GM23338 (cell line): ENCODE data around the gene SLC22A3. TPM values are rescaled to one million over a fixed set of nuclear protein-coding genes. Genes with fewer than 3 reads are reported as not detected.

Experiments
- ATAC-seq: fragments of 200-7000 bp; cut with Tn5 transposase; 3 replicates; pipeline ENCODE4 v1.9.1; 2020
- DNase-seq: peaks from one replicate; pipeline ENCODE4 v3.0.0-alpha.2; 2015; ENCODE audit warnings: low spot score
- H2AFZ ChIP-seq: fragments of 200-600 bp; sonication (generic); 2 replicates; pipeline ENCODE4 v1.8.0; 2016; ENCODE audit warnings: antibody characterized with exemption, mild to moderate bottlenecking, moderate library complexity
- H3F3A ChIP-seq: fragments of 200-600 bp; sonication (generic); replicated peaks from 2 replicates; pipeline ENCODE4 v1.8.0; 2017; ENCODE audit warnings: antibody characterized with exemption, mixed run types, low read depth
- H3K27ac ChIP-seq: fragments of 200-600 bp; sonication (generic); 2 replicates; pipeline ENCODE4 v1.6.1; 2016; ENCODE audit warnings: low read depth
- H3K27me3 ChIP-seq: fragments of 200-600 bp; sonication (generic); 2 replicates; pipeline ENCODE4 v1.8.0; 2016; ENCODE audit warnings: mild to moderate bottlenecking, mixed run types, moderate library complexity; ENCODE audit not compliant: insufficient read depth
- H3K36me3 ChIP-seq: fragments of 200-600 bp; sonication (generic); 2 replicates; pipeline ENCODE4 v1.8.0; 2016; ENCODE audit warnings: mild to moderate bottlenecking; ENCODE audit not compliant: insufficient read depth
- H3K4me1 ChIP-seq: fragments of 200-600 bp; sonication (generic); 2 replicates; pipeline ENCODE4 v1.8.0; 2016; ENCODE audit warnings: mild to moderate bottlenecking, moderate library complexity; ENCODE audit not compliant: insufficient read depth
- H3K4me2 ChIP-seq: fragments of 200-600 bp; sonication (generic); 2 replicates; pipeline ENCODE4 v1.7.1; 2017; ENCODE audit warnings: mixed run types
- H3K4me3 ChIP-seq: fragments of 200-600 bp; sonication (generic); 2 replicates; pipeline ENCODE4 v1.6.1; 2016; ENCODE audit warnings: mixed run types
- H3K79me2 ChIP-seq: fragments of 200-600 bp; sonication (generic); replicated peaks from 2 replicates; pipeline ENCODE4 v1.8.0; 2017; ENCODE audit warnings: mild to moderate bottlenecking; ENCODE audit not compliant: insufficient read depth
- H3K9me2 ChIP-seq: fragments of 200-600 bp; sonication (generic); 2 replicates; pipeline ENCODE4 v1.8.0; 2017; ENCODE audit not compliant: insufficient read depth
- H4K20me1 ChIP-seq: fragments of 200-600 bp; sonication (generic); replicated peaks from 2 replicates; pipeline ENCODE4 v1.8.0; 2017; ENCODE audit warnings: mild to moderate bottlenecking; ENCODE audit not compliant: insufficient read depth
- H3K27ac Mint-ChIP-seq: 2 replicates; pipeline ENCODE4 v1.8.0; 2020; ENCODE audit warnings: inconsistent platforms, mild to moderate bottlenecking, moderate library complexity, mixed read lengths
- H3K27me3 Mint-ChIP-seq: 3 replicates; pipeline ENCODE4 v1.8.0; 2022; ENCODE audit warnings: low read depth, mild to moderate bottlenecking, moderate library complexity, mixed read lengths, inconsistent platforms; ENCODE audit not compliant: insufficient read depth, poor library complexity
- H3K36me3 Mint-ChIP-seq: 3 replicates; pipeline ENCODE4 v1.8.0; 2021; ENCODE audit warnings: low read depth, mild to moderate bottlenecking, inconsistent platforms, moderate library complexity, mixed read lengths
- H3K4me1 Mint-ChIP-seq: 3 replicates; pipeline ENCODE4 v1.8.0; 2020; ENCODE audit warnings: mild to moderate bottlenecking, inconsistent platforms, mixed read lengths
- H3K4me3 Mint-ChIP-seq: 3 replicates; pipeline ENCODE4 v1.8.0; 2021; ENCODE audit warnings: moderate library complexity, mild to moderate bottlenecking, inconsistent platforms, mixed read lengths
- H3K9me3 Mint-ChIP-seq: 3 replicates; pipeline ENCODE4 v1.8.0; 2020; ENCODE audit warnings: moderate library complexity, mild to moderate bottlenecking, inconsistent platforms, mixed read lengths
- CREB1 ChIP-seq: fragments of 250-450 bp; sonication (Bioruptor Pico); IDR thresholded peaks from 2 replicates; pipeline ENCODE4 v1.5.0; 2020; ENCODE audit warnings: low read depth, mild to moderate bottlenecking, moderate library complexity
- EZH2phosphoT487 ChIP-seq: fragments of 200-600 bp; sonication (generic); IDR thresholded peaks from one replicate; pipeline ENCODE4 v1.8.1; 2018; ENCODE audit warnings: antibody characterized with exemption; ENCODE audit not compliant: unreplicated experiment
- NANOG ChIP-seq: IDR thresholded peaks from 2 replicates; pipeline ENCODE4 v1.6.1; 2016; ENCODE audit warnings: antibody characterized with exemption, borderline replicate concordance
- POLR2AphosphoS5 ChIP-seq: IDR thresholded peaks from 2 replicates; pipeline ENCODE4 v1.6.1; 2016; ENCODE audit warnings: antibody characterized with exemption, low read depth
- STAT1 ChIP-seq: IDR thresholded peaks from one replicate; pipeline ENCODE4 v1.6.1; 2016; ENCODE audit warnings: antibody characterized with exemption; ENCODE audit not compliant: unreplicated experiment
- ZNF114 ChIP-seq: fragments of 250-450 bp; sonication (Bioruptor Pico); IDR thresholded peaks from 2 replicates; pipeline ENCODE4 v1.5.0; 2020; ENCODE audit warnings: mild to moderate bottlenecking, moderate library complexity
- ZNF331 ChIP-seq: fragments of 250-450 bp; sonication (Bioruptor Pico); IDR thresholded peaks from 2 replicates; pipeline ENCODE4 v1.5.0; 2020; ENCODE audit warnings: low read depth, mild to moderate bottlenecking, moderate library complexity
- ZNF462 ChIP-seq: fragments of 250-450 bp; sonication (Bioruptor Pico); IDR thresholded peaks from 2 replicates; pipeline ENCODE4 v1.5.0; 2020; ENCODE audit warnings: mild to moderate bottlenecking, moderate library complexity
- polyA plus RNA-seq: library from polyadenylated mRNA; unstranded; fragments of >200 nt; fragmentation: Nextera tagmentation; extraction: Ambion mirVana; gene quantifications from 2 replicates; pipeline ENCODE4 v1.2.1, GENCODE V29; 2016
- total RNA-seq: library from RNA; depleted of rRNA; stranded (reverse); fragments of >200 nt; shearing (Covaris generic); gene quantifications from 2 replicates; pipeline ENCODE4 v1.2.3, GENCODE V29; 2014

The SLC22A3 gene
- total and polyA plus RNA-seq, 2 experiments from 2014 or later = 0.78 to 3.2 TPM

- H3K4me3 ChIP-seq = no peak overlapping the region
- peaks cover 6% of the 10 kb centered on the region for H3K27me3 Mint-ChIP-seq
- no peak overlapping the region for H3K27ac ChIP-seq
- H3K4me2 ChIP-seq = no peak overlapping the region
- no peaks in the 10 kb centered on the region; the same call in 1 of the 2 replicates for H3K79me2 ChIP-seq
- no peaks in the 10 kb centered on the region for H3F3A ChIP-seq
- H4K20me1 ChIP-seq = no peaks in the 10 kb centered on the region
- ATAC-seq = peak; percentile 74
- TF ChIP-seq STAT1 (no peak), CREB1 (CRISPR knock-in tag) (no peak), ZNF331 (CRISPR knock-in tag) (no peak), EZH2phosphoT487 (no peak), POLR2AphosphoS5 (no peak), NANOG (no peak), ZNF114 (CRISPR knock-in tag) (no peak)
- no peak overlapping the region for H3K4me3 Mint-ChIP-seq
- no peaks in the 10 kb centered on the region for H3K36me3 ChIP-seq
- no peaks in the 10 kb centered on the region for H3K27me3 ChIP-seq
- H3K27ac Mint-ChIP-seq = no peak overlapping the region
- H2AFZ ChIP-seq = no peak overlapping the region
- H3K9me2 ChIP-seq = no peaks in the 10 kb centered on the region
- DNase-seq = no peak
- no peaks in the 10 kb centered on the region for H3K36me3 Mint-ChIP-seq
- no peaks in the 10 kb centered on the region for H3K4me1 ChIP-seq
- H3K4me1 Mint-ChIP-seq = no peaks in the 10 kb centered on the region; the same call in 2 of the 3 replicates
- H3K9me3 Mint-ChIP-seq = no peaks in the 10 kb centered on the region; the same call in 2 of the 3 replicates
Observed at GRCh38 chr6:160362556-160362955, 14.4 kb downstream of the SLC22A3 start.

GRCh38 chr6:160363016-160363996, 15.1 kb downstream of the SLC22A3 start:
- Histone ChIP-seq H3F3A (no peaks in the 10 kb centered on the region), H3K79me2 (no peaks in the 10 kb centered on the region; the same call in 1 of the 2 replicates), H3K4me2 (no peak overlapping the region), H2AFZ (peak overlapping the region; percentile 43; the same call in 1 of the 2 replicates), H3K27ac (no peak overlapping the region), H3K4me1 (no peaks in the 10 kb centered on the region), H3K36me3 (no peaks in the 10 kb centered on the region), H4K20me1 (no peaks in the 10 kb centered on the region), H3K4me3 (no peak overlapping the region), H3K9me2 (no peaks in the 10 kb centered on the region), H3K27me3 (no peaks in the 10 kb centered on the region)
- no peaks in the 10 kb centered on the region; the same call in 1 of the 3 replicates for H3K9me3 Mint-ChIP-seq
- no peaks in the 10 kb centered on the region; the same call in 2 of the 3 replicates for H3K4me1 Mint-ChIP-seq
- no peak overlapping the region; the same call in 1 of the 2 replicates for H3K27ac Mint-ChIP-seq
- H3K36me3 Mint-ChIP-seq = no peaks in the 10 kb centered on the region
- TF ChIP-seq ZNF114 (CRISPR knock-in tag) (no peak), ZNF462 (no peak)
- H3K27me3 Mint-ChIP-seq = peaks cover 6% of the 10 kb centered on the region
- DNase-seq (no peak), ATAC-seq (peak; percentile 29)
- H3K4me3 Mint-ChIP-seq = no peak overlapping the region
